Esophagus muscularis mucosa (tissue), 4 donors: ENCODE results near the gene USP8.

Experiments
- CTCF ChIP-seq, 3 experiments: fragments of 200-600 bp in 2 of 3; fragments of 450-650 bp in 1 of 3; sonication (generic) in 2 of 3; IDR thresholded peaks; one replicate each; pipeline ENCODE4 v1.5.1; 2017 to 2019; ENCODE audit warnings: antibody characterized with exemption in 3 of 3, mild to moderate bottlenecking in 2 of 3, moderate library complexity in 1 of 3
- EP300 ChIP-seq: sonication (generic); formaldehyde crosslinking; IDR thresholded peaks from one replicate; pipeline ENCODE4 v1.6.1; 2017; ENCODE audit warnings: antibody characterized with exemption
- POLR2A ChIP-seq: fragments of 450-650 bp; IDR thresholded peaks from one replicate; pipeline ENCODE4 v1.6.1; 2017; ENCODE audit warnings: antibody characterized with exemption, moderate library complexity, mild to moderate bottlenecking, low read depth
- POLR2AphosphoS5 ChIP-seq, 2 donors: sonication (generic); formaldehyde crosslinking; IDR thresholded peaks; one replicate each; pipeline ENCODE4 v1.6.1; 2017; ENCODE audit warnings: antibody characterized with exemption in 2 of 2

- TF ChIP-seq CTCF (IDR thresholded peaks at IDR 0.05), result no peak
- no peak for TF ChIP-seq POLR2AphosphoS5 (IDR thresholded peaks at IDR 0.05)
- no peak for TF ChIP-seq POLR2A
- no peak for TF ChIP-seq EP300
These were observed 122.4 kb downstream of the USP8 start, which contains the start of gene USP50 for GRCh38 chr15:50546566-50546965.
